ENCODE data around the gene FNDC1.
"Not testable (repeated sequence)": the region's sequence is repeated elsewhere in the genome, so short reads cannot be mapped to it uniquely, and the experiment has no call there.

The FNDC1 gene

DNA sequence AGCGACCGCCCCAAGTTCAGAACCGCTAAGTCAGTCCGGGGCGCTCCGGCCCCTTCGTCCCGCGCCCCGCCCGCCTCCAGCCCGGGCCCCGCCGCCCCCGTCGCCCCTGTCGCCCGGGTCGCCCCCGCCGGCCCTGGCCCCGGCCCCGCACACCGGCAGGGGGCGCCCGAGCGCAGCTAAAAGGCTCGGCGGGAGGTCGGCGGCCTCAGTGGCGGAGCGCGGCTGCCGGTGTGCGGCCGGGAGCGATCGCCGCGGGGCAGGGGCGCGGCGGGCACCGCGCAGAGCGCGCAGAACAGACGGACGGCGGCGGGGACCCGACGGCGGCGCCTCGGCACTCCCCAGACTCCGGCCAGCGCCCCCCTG, at the start of gene FNDC1:
FNDC1 (plus strand) TSS at position 208 of the 363 bp plus-strand sequence. CDS start 197 bp downstream, outside the sequence.
- TF ChIP-seq POLR2A (IDR thresholded peaks at IDR 0.05; ENCODE audit: low read length) (no peak), GATA1 (IDR thresholded peaks at IDR 0.05; ENCODE audit: low read depth, low read length) (no peak)
- DNase-seq = peak; percentile 43 to 48

DNA sequence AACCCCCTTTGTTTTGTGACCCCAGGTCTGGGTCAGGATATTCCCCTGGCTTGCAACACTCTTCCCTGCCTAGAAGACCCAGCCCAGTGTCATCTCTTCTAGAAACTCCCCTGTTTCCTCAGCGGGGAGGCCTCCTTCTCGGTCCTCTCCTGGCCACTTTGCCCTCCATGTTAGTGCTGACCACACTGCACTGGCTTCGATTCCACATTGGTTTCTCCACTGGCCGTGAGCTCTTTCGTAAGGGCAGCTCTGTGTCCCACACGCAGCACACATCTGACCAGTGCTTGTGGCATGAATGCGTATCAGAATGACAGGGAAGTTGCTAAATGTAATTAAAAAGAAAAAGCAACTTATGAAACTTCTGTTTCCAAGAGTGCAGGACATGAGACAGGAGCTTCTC, 49.4 kb upstream of the FNDC1 start:
- no peak for DNase-seq

DNA sequence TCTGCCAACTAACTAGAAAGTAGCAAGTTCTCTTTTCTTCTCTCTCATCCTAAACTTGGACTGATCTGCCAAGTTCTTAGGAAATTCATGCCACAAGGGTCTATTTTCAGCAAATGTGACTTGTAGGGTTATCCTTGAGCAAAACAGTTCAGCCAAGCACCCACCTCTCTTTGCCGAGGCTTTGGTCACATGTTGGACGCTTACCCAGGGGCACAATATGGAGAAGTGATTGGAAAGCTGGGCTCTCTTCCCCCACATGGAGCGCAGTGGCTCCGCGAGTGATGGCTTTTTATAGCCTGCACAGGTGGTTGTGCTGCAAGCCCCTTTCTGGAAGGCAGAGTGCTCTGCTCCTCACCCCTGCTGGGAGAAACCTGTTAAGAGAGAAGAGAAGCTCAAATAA, 47.7 kb upstream of the FNDC1 start:
- no peak for DNase-seq
- TF ChIP-seq GATA1 (IDR thresholded peaks at IDR 0.05; ENCODE audit: low read depth, low read length) (no peak), POLR2A (IDR thresholded peaks at IDR 0.05; ENCODE audit: low read length) (no peak)

More for the DNA sequence above, 49.4 kb upstream of the FNDC1 start:
- TF ChIP-seq POLR2A (IDR thresholded peaks at IDR 0.05; ENCODE audit: low read length) (no peak), GATA1 (IDR thresholded peaks at IDR 0.05; ENCODE audit: low read depth, low read length) (no peak)

DNA sequence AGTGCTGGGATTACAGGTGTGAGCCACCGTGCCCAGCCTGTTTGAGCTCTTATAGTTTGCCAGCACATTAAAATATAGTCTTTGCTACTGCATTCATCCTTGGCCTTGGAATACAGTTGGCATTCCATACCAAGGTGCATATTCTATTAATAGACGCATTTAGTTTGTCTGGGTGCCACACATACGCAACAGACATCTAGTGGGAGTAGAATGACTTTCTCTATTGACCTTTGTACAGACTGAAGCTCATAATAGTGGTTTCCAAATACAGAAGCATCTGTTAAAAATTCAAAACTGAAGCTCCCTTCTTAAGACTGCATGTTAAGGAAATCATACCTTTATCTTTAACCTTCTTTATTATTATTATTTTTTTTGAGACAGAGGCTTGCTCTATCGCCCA, 46.7 kb upstream of the FNDC1 start:
- no peak for DNase-seq
- TF ChIP-seq POLR2A (IDR thresholded peaks at IDR 0.05; ENCODE audit: low read length) (no peak), GATA1 (IDR thresholded peaks at IDR 0.05; ENCODE audit: low read depth, low read length) (no peak)

DNA sequence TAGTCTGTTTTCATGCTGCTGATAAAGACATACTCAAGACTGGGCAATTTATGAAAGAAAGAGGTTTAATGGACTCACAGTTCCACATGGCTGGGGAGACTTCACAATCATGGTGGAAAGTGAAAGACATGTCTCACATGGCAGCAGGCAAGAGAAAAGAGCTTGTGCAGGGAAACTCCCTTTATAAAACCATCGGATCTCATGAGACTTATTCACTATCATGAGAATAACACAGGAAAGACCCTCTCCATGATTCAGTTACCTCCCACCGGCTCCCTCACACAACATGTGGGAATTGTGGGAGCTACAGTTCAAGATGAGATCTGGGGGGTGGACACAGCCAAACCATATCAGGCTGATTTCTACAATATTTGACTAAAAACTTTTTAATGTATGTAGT, 45.4 kb upstream of the FNDC1 start:
- not testable (repeated sequence) for DNase-seq

DNA sequence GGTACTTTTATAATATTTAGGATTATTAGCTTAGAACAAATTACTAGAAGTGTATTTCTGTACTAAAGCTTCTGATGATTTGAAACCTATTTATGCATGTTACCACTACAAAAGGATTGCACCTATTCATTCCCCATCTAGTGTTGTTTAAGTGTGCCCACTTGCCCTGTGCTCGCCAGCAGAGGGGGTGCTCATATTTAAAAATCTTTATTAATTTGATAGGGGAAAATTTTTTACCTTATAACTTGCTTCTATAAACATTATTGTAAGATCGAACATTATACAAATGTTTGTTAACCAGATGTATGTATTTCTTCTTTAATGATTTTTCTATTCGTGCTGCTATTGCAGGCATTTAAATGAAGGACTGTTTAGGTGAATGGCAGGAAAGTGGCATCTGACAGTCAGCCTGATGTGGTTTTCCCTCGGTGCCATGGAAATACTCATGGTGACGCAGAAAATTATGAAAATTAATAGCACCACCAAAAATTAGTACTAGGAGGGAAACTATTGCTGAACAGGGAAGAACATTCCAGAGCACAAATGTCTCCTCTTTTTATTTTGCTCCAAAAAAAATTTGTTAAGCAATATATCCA, 44.1 kb upstream of the FNDC1 start:
- DNase-seq = no peak
- TF ChIP-seq POLR2A (IDR thresholded peaks at IDR 0.05; ENCODE audit: low read length) = no peak

DNA sequence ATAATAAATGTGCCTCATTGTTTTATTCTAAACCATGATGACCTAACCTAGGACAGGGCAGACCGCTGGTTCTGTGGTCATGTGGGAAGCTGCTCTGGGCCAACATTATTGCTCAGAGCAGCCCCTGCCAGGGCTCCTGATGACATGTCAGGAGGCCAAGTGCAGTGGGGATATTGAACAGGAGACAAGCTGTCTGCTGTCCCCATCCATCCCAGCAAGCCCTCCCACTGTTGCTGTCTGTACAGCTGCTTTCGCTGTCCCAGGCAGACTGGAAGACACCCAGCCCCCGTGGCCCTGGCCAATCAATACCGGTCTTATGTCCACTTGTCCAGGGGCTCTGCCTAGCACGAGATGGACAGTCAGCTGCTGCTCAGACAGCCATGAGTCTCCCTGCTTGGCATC, 43.2 kb upstream of the FNDC1 start:
- no peak for DNase-seq
- TF ChIP-seq POLR2A (IDR thresholded peaks at IDR 0.05; ENCODE audit: low read length) (no peak), GATA1 (IDR thresholded peaks at IDR 0.05; ENCODE audit: low read depth, low read length) (no peak)

DNA sequence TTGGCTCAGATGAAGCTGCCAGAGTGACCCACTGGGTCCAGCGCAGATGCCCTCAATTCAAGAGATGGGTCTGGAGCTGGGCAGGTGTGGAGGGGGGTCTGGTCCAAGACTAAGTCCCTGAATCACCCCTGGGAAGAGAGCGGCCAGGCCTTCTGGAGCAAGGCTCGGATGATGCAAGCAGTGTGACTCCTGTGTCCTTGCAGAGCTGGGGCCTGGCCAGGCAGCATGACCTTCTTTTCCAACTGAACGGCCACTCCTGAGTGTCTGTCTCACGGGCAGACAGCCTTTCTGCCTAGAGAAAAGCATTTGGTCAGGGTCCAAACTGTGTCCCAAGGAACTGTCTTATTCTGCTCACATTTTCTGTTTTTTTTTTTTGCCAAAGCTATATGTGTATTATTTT, 42.6 kb upstream of the FNDC1 start:
- TF ChIP-seq GATA1 (IDR thresholded peaks at IDR 0.05; ENCODE audit: low read depth, low read length) = no peak
- no peak for TF ChIP-seq POLR2A (IDR thresholded peaks at IDR 0.05; ENCODE audit: low read length)

DNA sequence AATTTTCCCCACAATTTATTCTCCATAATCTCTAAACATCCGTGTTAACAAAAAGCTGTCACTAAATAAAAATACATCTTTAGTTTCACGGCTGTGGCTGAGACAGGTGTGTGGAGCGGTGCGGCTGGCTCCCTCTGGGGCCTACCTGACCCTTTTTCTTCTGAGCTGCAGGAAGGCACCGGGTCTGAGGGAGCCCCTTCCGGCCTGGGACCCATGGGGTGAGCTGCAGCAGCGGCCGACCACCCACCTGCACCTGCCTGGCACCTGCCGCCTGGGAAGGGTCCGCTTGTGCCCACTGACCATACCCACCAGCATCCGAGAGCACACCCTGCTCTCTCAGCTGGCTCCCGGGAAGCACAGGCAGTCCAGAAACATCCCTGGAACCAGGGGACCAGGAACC, 41.5 kb upstream of the FNDC1 start:
- no peak for DNase-seq
- TF ChIP-seq GATA1 (IDR thresholded peaks at IDR 0.05; ENCODE audit: low read depth, low read length) (no peak), POLR2A (IDR thresholded peaks at IDR 0.05; ENCODE audit: low read length) (no peak)

More for the DNA sequence above, 42.6 kb upstream of the FNDC1 start:
- DNase-seq = no peak

DNA sequence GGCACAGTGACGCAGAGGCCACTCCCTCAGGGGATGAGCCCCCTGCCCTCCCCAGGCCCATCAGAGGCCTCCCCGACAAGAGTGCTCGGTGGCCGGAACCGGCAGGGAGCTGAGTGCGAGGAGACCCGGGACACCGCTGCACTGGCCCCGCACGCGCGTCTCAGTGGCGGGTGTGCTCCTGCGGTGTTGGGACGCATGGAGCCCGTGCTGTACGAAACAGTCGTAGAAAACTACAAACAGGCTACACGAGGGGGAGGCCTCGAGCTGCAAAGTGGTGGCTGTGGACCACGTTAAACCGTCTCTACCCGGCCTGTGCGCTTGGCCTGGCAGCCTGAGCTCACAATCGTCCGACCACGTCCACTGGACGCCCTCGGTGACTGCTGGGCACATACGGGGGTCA, 40.2 kb upstream of the FNDC1 start:
- no peak for DNase-seq
- TF ChIP-seq POLR2A (IDR thresholded peaks at IDR 0.05; ENCODE audit: low read length) (no peak), GATA1 (IDR thresholded peaks at IDR 0.05; ENCODE audit: low read depth, low read length) (no peak)

DNA sequence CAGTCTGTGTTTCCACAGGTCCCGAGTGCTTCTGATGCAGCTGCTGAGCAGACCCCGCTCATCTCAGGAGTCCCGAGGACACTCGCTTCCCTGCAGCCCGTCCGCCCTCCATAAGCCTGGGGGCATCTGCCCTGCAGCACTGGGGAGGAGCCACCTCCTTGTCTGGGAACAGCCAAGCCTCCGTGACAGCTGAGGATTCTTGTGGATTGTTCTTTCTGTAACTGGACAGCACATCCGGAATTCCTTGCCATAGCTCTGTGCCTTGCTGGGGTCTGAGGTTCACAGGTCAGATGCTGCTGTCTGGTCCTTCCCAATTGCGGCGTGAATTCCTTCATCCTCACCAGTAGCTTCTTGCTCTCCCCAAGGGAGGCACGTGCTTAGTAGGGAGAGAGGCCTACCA, 38.4 kb upstream of the FNDC1 start:
- TF ChIP-seq POLR2A (IDR thresholded peaks at IDR 0.05; ENCODE audit: low read length) (no peak), GATA1 (IDR thresholded peaks at IDR 0.05; ENCODE audit: low read depth, low read length) (no peak)
- DNase-seq = no peak

DNA sequence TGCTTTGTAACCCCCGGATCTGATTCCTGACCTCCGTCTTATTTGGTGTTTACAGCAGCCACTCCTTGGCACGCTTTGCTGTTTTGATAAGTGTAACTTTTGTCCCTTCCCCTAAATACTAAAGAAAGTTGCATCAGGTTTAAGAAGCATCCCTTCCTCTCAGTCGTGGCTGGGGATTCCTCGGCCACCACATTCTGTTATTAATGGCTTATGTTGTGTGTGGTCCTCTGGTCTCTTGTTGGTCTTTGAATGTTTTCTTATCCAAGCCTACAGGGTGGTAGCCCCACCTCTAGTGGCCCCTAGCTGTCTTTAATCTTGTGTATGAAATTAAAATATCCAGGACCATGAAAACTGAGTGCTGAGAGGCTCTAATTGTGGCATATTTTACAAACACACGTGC, 37.5 kb upstream of the FNDC1 start:
- TF ChIP-seq POLR2A (IDR thresholded peaks at IDR 0.05; ENCODE audit: low read length) (no peak), GATA1 (IDR thresholded peaks at IDR 0.05; ENCODE audit: low read depth, low read length) (no peak)
- no peak for DNase-seq

DNA sequence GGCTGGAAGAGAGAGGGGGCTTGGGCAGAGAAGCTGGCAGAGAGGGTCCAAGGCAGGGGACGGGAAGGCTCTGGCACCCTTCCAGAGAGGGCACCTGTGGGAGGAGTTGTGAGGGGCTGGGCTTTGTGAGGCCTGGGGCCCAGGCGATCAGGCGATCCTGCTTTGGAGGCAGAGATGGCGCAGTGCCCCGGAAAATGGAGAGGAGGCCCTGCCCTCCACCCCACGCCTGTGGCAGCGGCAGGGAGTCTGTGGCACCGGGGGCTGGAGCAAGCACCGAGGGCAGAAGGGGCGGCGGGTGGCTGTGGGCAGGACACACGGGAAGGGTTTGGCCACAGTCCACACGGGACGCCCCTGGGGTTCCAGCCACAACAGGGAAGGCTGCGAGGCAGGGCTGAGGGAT, 36.5 kb upstream of the FNDC1 start:
- TF ChIP-seq POLR2A (IDR thresholded peaks at IDR 0.05; ENCODE audit: low read length) = no peak
- TF ChIP-seq GATA1 (IDR thresholded peaks at IDR 0.05; ENCODE audit: low read depth, low read length) = no peak
- no peak for DNase-seq

DNA sequence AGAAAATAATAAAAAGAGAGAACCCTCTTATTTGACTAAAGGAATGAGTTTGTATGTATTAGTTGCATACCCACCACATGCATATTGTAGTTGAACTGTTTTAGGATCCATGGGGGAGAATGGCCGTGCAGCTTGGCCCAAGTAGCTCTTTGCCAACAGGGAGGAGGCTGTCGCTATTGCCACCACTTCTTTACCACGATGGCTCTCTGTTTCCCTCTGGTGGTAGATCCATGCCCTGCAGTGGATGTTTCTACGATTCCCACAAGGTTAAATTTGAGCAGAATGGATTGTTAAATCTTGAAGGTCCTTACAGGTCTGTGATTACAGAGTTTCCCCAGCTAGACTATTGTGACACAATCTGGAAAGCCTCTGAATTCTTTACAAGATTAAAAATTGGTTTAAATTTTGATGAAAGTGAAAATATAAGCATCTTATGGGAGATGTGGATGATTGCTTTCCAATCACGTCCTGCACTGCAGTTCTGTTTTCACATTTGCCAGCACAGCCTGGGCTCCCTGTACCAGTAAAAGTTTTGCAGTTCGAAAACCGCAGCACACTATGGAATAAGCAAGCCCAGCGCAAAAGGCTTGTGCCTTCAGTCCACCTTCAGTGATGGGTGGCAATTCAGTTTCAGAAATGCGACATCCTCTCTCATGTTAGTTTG, 34.4 kb upstream of the FNDC1 start:
- DNase-seq = peak; percentile 50 to 76
- TF ChIP-seq GATA1 (IDR thresholded peaks at IDR 0.05; ENCODE audit: low read depth, low read length) (no peak), POLR2A (IDR thresholded peaks at IDR 0.05; ENCODE audit: low read length) (no peak)

DNA sequence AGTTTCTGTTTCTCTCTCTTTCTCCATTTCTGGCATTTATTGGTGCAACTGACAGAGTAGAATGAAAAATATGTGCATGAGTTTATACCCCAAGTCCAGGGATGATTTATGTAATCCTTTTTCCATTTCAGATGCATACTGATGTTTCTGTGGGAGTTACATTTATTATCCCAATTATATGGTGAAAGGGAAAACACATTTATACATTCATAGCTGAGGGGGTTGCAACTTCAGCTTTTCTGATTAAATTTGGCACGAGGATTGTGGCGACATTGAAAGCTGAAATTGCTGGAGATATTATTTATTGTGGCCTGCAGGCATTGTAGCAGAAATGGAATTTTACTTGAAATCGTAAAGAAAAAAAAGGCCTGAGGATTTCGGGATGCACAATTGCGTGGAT, 31.5 kb upstream of the FNDC1 start:
- DNase-seq = no peak
- TF ChIP-seq POLR2A (IDR thresholded peaks at IDR 0.05; ENCODE audit: low read length) (no peak), GATA1 (IDR thresholded peaks at IDR 0.05; ENCODE audit: low read depth, low read length) (no peak)

Data from erythroblast (primary cell).